GM12873 (cell line): ENCODE measurements around the gene HSPA8.

Experiments used
- TF ChIP-seq, protein P1 (sequence below): IDR thresholded peaks from 2 replicates; pipeline ENCODE4 v1.5.1; 2012; ENCODE audit warnings: low read depth, mild to moderate bottlenecking, moderate library complexity, low read length, control low read depth; ENCODE audit not compliant: insufficient read depth; ENCODE audit errors: missing control alignments

HSPA8 gene

DNA sequence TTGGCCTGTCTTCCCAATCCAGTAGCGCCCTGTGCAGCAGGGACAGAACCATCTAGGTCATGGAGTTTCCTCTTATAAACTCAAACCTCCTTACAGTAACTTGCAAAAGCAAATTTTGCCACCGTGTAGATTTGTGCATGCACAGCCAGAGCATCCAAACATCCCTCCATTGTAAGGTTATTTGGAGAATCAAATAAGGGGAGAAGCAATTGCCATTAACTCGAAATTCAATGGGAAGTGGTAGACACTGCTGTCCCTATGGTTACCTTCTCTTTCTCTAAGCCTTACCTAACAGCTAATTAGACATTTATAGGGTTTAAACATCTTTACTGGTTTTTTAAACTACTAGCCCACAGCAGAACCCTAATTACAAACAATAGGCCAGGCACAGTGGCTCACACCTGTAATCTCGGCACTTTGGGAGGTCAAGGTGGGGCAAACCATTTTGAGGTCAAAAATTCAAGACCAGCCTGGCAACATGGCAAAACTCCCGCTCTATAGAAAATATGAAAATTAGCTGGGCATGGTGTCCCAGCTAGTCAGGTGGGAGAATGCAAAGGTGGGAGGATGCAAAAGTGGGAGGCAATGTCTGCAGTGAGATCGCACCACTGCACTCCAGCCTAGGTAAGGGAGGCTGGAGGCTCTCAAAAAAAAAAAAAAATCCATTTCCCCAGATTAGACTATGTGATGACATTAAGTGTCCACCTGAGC lies 6.6 kb downstream of the HSPA8 start:
- TF ChIP-seq, protein P1, sequence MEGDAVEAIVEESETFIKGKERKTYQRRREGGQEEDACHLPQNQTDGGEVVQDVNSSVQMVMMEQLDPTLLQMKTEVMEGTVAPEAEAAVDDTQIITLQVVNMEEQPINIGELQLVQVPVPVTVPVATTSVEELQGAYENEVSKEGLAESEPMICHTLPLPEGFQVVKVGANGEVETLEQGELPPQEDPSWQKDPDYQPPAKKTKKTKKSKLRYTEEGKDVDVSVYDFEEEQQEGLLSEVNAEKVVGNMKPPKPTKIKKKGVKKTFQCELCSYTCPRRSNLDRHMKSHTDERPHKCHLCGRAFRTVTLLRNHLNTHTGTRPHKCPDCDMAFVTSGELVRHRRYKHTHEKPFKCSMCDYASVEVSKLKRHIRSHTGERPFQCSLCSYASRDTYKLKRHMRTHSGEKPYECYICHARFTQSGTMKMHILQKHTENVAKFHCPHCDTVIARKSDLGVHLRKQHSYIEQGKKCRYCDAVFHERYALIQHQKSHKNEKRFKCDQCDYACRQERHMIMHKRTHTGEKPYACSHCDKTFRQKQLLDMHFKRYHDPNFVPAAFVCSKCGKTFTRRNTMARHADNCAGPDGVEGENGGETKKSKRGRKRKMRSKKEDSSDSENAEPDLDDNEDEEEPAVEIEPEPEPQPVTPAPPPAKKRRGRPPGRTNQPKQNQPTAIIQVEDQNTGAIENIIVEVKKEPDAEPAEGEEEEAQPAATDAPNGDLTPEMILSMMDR, result peak; percentile 6

DNA sequence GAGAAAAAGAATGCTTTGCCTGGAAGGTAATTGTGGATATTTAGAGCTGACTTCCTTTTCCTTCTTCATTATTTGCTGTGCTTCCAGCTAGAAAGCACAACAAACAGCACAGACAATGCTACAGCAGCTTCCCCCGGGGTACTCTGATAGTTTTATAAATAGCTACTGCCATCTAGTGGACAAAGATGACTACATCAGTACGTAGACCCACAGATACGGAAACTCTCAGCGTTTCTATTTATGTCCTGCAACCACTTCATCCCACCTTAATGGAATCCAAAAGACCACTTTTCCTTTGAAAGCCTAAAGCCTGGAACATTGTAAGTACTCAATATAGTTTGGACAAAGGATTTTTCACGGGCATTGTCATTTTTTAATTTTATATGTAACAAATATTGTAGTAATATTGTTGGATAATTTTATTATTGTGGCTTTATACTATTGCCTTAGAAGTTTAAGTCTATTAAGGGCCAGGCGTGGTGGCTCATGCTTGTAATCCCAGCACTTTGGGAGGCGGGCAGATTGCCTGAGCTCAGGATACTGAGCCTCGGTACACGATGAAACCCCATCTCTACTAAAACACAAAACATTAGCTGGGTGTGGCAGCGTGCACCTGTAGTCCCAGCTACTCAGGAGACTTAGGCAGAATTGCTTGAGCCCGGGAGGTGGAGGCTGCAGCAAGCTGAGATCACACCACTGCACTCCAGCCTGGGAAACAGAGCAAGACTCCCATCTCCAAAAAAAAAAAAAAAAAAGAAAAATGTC lies 7.5 kb downstream of the HSPA8 start:
- TF ChIP-seq, protein P1, result peak; percentile 74

DNA sequence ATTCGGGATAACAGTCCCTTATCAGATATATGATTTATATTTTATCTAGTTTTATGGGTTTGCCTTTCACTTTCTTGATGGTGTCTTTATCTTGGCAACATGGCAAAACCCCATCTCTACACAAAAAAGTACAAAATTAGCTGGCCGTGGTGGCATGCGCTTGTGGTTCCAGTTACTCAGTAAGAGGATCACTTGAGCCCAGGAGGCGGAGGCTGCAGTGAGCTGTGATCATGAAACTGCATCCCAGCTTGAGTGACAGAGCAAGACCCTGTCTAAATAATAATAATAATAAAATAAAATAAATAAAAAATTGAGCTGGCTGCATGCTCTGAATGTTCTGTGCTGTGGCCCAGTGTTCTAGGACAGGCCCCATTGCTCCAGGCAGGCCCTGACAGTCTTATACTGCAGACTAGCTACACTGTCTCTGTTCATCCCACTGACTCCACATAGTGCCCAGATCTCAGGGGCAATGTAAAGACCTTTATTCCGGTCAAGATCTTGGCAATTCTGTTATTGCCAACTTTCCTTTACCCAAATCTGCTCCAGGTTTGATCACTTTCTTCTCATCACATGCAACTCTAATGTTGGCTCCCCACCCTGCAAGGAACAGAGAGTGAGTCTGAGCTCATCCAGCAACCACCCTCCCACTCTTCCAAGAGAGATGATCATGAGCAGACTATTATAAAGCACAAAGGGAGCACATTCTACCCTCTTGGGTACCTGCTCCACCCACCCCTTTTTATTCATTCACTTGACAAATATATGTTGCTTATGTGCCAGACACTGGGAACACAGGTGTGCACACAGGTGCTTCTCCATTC lies 8.8 kb downstream of the HSPA8 start:
- TF ChIP-seq, protein P1, result no peak

DNA sequence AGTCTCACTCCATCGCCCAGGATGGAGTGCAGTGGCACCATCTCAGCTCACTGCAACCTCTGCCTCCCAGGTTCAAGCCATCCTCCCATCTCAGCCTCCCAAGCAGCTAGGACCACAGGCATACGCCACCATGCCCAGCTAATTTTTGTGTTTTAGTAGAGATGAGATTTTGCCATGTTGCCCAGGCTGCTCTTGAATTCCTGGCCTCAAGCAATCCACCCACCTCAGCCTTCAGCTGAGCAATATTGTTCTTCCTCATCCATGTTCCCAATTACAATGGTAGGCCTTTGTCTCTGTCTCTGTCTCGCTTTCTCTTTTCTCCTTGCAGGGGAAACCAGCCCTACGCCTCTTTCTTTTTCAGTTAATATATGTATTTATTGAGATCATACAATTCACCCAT lies 10.3 kb downstream of the HSPA8 start:
- TF ChIP-seq, protein P1, result no peak

DNA sequence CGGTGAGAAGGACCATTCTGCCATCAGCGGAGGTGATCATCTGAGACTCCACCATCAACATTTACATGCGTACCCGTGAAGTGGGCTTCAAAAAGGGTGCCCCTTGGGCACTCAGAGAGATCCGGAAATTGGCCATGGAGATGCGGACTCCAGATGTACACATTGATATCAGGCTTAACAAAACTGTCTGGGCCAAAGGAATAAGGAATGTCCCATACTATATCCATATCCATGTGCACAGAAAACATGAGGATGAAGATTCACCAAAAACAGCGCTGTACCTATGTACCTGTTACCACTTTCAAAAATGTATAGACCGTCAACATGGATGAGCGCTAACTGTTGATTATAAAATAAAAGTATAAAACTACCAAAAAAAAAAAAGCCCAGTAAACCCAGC lies 10.8 kb downstream of the HSPA8 start:
- TF ChIP-seq, protein P1, result no peak

DNA sequence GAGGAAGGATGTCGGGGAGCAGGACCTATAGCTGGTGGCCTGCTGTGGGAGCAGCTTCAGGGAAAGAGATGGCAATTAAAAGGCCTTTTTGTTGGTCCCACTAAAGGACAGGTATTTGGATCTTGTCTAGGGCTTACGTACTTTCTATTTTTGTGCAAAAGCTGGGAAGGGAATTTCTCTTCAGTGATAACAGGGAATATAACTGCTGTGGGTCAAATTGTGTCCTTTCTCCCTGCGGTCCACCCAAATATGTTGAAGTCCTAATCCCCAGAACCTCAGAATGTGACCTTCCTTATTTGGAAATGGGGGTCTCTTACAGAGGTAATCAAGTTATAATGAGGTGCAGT lies 14.0 kb downstream of the HSPA8 start:
- TF ChIP-seq, protein P1, result no peak

DNA sequence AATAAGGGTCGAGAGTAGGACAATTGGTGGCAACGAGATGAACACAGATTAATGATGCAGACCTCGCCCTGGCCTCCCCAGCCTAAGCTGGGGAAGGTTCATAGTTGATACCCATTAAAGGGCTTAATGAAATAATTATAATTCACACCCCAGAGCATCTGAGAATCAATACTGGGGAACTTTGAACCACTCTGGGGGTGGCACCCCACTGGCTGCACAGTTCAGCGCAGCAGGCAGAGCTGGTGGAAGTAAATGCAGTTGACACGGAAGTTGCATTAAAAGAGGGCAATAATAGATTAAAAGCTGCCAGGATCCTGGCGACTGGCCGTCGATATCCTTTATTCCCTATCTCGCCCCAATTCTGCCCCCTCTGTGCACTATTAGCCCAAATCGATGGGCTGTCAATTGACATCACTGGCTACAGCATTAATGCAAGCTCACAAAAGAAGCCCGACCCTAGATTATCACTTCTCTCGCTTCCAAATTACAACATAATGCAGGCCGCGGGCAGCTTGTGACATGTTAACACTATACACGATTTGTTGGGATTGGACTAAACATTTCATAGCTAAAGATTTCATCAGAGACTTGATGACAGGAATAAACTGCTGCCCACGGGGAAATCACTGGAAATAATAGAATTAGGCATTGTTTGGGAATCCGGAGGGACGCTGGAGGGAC lies 14.5 kb downstream of the HSPA8 start:
- TF ChIP-seq, protein P1, result no peak
